Progenitor cell of endocrine pancreas (in vitro differentiated cells): ENCODE data around the gene AGPAT4. TPM values are rescaled to one million over a fixed set of nuclear protein-coding genes. Genes with fewer than 3 reads are reported as not detected.
A peak's percentile ranks its signal among the peaks of the same experiment; 100 is the strongest.
"Not testable (repeated sequence)": the region's sequence is repeated elsewhere in the genome, so short reads cannot be mapped to it uniquely, and the experiment has no call there.

Experiments used
- DNase-seq: peaks from one replicate; pipeline ENCODE4 v3.0.0; 2021; ENCODE audit warnings: low spot score; ENCODE audit not compliant: unreplicated experiment
- H3K27ac Mint-ChIP-seq: 2 replicates; pipeline ENCODE4 v1.8.0; 2021; ENCODE audit warnings: mild to moderate bottlenecking, moderate library complexity, mixed read lengths
- H3K27me3 Mint-ChIP-seq: 2 replicates; pipeline ENCODE4 v1.8.0; 2021; ENCODE audit warnings: mixed read lengths
- H3K36me3 Mint-ChIP-seq: 2 replicates; pipeline ENCODE4 v1.8.0; 2022; ENCODE audit warnings: mixed read lengths; ENCODE audit not compliant: insufficient read depth
- H3K4me1 Mint-ChIP-seq: 2 replicates; pipeline ENCODE4 v1.8.0; 2021; ENCODE audit warnings: low read depth, mixed read lengths
- H3K4me3 Mint-ChIP-seq: 2 replicates; pipeline ENCODE4 v1.8.0; 2021; ENCODE audit warnings: low read depth, mild to moderate bottlenecking, moderate library complexity, mixed read lengths
- H3K9me3 Mint-ChIP-seq: 2 replicates; pipeline ENCODE4 v1.8.0; 2021; ENCODE audit warnings: low read depth, mixed read lengths
- CTCF ChIP-seq: fragments of 200-600 bp; sonication (generic); IDR thresholded peaks from one replicate; pipeline ENCODE4 v1.5.0; 2021; ENCODE audit warnings: antibody characterized with exemption, mild to moderate bottlenecking; ENCODE audit not compliant: unreplicated experiment
- long read RNA-seq: library from polyadenylated mRNA; unstranded; transcript quantifications from one replicate; pipeline ENCODE4 v2.0.0, GENCODE V29; 2020
- total RNA-seq: library from RNA; stranded (reverse); gene quantifications from 2 replicates; pipeline ENCODE4 v1.2.1, GENCODE V29; 2021

The AGPAT4 gene, protein sequence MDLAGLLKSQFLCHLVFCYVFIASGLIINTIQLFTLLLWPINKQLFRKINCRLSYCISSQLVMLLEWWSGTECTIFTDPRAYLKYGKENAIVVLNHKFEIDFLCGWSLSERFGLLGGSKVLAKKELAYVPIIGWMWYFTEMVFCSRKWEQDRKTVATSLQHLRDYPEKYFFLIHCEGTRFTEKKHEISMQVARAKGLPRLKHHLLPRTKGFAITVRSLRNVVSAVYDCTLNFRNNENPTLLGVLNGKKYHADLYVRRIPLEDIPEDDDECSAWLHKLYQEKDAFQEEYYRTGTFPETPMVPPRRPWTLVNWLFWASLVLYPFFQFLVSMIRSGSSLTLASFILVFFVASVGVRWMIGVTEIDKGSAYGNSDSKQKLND
- 43.7 and 44.2 TPM in 2 replicates for total RNA-seq
- long read RNA-seq, full-length matches to known transcripts = 62 of 114 reads
- long read RNA-seq, partial matches to known transcripts = 7 of 114 reads
- long read RNA-seq, other reads (novel, unspliced or antisense) = 45 of 114 reads

DNA sequence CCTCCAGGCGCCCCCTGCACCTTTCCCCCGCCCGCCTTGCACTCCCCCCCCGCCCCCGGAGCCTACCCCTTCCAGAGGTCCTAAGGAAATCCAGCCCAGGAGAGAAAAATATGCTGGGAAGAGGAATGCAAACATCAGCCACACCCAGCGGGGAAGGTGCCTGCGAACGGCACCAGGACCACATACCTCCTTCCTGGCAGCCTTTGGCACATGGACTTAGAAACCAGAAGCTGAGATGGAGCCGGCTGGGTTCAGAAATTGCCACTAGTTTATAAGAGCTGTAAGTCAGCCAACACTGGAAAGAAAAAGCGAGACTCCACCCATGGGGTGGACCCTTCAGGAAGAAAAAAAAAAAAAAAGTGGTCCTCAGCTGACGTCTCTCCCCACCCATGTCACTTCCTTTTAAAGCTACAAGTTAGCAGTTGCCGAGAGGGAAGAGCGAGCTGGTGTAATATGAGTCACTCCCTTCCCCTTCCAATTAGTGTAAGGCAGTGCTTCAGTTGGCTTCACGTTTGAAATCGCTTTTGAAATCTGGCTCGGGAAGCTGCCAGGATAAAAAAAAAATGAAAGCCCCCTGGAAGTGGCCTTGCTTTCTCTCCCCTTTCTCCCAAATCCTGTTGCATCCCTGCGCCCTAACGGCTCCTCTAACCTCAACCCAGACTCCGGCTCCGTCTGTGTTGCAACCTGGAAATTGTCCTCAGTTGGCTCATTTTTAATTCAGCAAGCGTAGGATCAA lies at the start of gene AGPAT4:
TSS of gene AGPAT4 (minus strand) at position 310 of the 736 bp plus-strand sequence. CDS start 41,848 bp downstream, outside the sequence.
- Mint-ChIP-seq H3K36me3 (peaks cover 7% of the 10 kb centered on the region), H3K4me1 (peaks cover 25% of the 10 kb centered on the region), H3K27ac (peak within 1 kb of the TSS; percentile 97), H3K9me3 (no peaks in the 10 kb centered on the region), H3K4me3 (peak within 1 kb of the TSS; percentile 84), H3K27me3 (no peaks in the 10 kb centered on the region)
- DNase-seq = peak; percentile 34
- TF ChIP-seq CTCF = no peak

- TF ChIP-seq CTCF = no peak
- DNase-seq = no peak
- Mint-ChIP-seq H3K27me3 (no peaks in the 10 kb centered on the region), H3K4me1 (peaks cover 5% of the 10 kb centered on the region), H3K9me3 (peaks cover 16% of the 10 kb centered on the region), H3K4me3 (no peak overlapping the region), H3K27ac (no peak overlapping the region), H3K36me3 (peaks cover 5% of the 10 kb centered on the region)
Measured at GRCh38 chr6:161319231-161319630, 45.4 kb upstream of the AGPAT4 start.

GRCh38 chr6:161318456-161318855 lies 44.6 kb upstream of the AGPAT4 start:
- Mint-ChIP-seq H3K4me1 (peaks cover 5% of the 10 kb centered on the region), H3K27ac (no peak overlapping the region), H3K27me3 (no peaks in the 10 kb centered on the region), H3K4me3 (no peak overlapping the region), H3K9me3 (peaks cover 16% of the 10 kb centered on the region), H3K36me3 (peaks cover 5% of the 10 kb centered on the region)
- no peak for TF ChIP-seq CTCF
- DNase-seq = no peak

DNA sequence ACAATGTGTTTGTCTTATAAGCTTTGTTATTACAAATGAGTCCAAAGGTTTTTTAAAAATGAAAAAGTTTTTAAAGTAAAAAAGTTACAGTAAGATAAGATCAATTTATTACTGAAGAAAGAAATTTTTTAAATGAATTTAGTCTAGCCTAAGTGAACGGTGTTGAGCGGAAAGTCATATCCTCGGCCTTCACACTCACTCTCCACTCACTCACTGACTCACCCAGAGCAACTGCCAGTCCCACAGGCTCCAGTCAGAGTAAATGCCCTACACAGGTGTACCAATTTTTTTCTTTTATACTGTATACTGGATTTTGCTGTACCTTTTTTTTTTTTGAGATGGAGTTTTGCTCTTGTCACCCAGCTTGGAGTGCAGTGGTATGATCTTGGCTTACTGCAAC lies 42.7 kb upstream of the AGPAT4 start:
- peaks cover 5% of the 10 kb centered on the region for H3K4me1 Mint-ChIP-seq
- peaks cover 2% of the 10 kb centered on the region for H3K36me3 Mint-ChIP-seq
- no peak overlapping the region for H3K27ac Mint-ChIP-seq
- no peaks in the 10 kb centered on the region for H3K27me3 Mint-ChIP-seq
- peaks cover 8% of the 10 kb centered on the region for H3K9me3 Mint-ChIP-seq
- TF ChIP-seq CTCF = no peak
- H3K4me3 Mint-ChIP-seq = no peak overlapping the region
- DNase-seq = no peak

DNA sequence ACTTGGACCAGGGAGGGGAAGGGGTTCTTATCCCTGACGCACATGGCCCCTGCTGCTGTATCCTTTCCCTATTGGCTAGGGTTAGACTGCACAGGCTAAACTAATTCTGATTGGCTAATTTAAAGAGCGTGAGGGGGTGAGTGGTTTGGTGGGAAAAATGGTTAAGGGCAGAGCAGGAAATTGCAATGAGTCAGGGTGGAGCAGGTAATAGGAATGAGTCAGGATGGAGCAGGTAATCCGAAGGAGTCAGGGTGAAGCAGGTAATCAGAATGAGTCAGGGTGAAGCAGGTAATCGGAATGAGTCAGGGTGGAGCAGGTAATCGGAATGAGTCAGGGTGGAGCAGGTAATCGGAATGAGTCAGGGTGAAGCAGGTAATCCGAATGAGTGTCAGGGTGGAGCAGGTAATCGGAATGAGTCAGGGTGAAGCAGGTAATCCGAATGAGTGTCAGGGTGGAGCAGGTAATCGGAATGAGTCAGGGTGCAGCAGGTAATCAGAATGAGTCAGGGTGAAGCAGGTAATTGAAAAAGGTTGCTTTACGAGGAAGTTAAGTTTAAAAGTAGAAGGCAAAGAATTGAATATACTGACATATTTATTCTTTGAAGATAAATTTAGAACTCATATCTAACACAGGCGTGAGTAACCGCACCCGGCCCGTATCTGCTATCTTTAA lies 41.5 kb upstream of the AGPAT4 start:
- H3K36me3 Mint-ChIP-seq, H3K4me3 Mint-ChIP-seq: not testable (repeated sequence)

GRCh38 chr6:161314541-161315245 lies 40.8 kb upstream of the AGPAT4 start:
- not testable (repeated sequence) for DNase-seq, H3K36me3 Mint-ChIP-seq, H3K4me1 Mint-ChIP-seq, H3K27ac Mint-ChIP-seq, H3K27me3 Mint-ChIP-seq, H3K4me3 Mint-ChIP-seq
- H3K9me3 Mint-ChIP-seq = peaks cover 10% of the 10 kb centered on the region

More for the DNA sequence above, 41.5 kb upstream of the AGPAT4 start:
- H3K27me3 Mint-ChIP-seq, H3K9me3 Mint-ChIP-seq, H3K27ac Mint-ChIP-seq, DNase-seq, H3K4me1 Mint-ChIP-seq: not testable (repeated sequence)
